UCSD-AML1 (cell line): ENCODE results near the gene SLC16A8.
"Not testable (repeated sequence)": the region's sequence is repeated elsewhere in the genome, so short reads cannot be mapped to it uniquely, and the experiment has no call there.

ENCODE experiments used
- DNase-seq: peaks from one replicate; lab custom pipeline; 2025; ENCODE audit not compliant: unreplicated experiment; lab: John Stamatoyannopoulos, UW

SLC16A8 gene

GRCh38 chr22:38049812-38050619 is 34.0 kb downstream of the SLC16A8 start:
- DNase-seq = no peak

GRCh38 chr22:38046070-38046748 is 37.8 kb downstream of the SLC16A8 start:
- no peak for DNase-seq

- DNase-seq = no peak
Observed at GRCh38 chr22:38043151-38044039, 40.6 kb downstream of the SLC16A8 start.

GRCh38 chr22:38042488-38042790 is 41.5 kb downstream of the SLC16A8 start:
- DNase-seq = no peak

GRCh38 chr22:38041760-38042487 is 42.1 kb downstream of the SLC16A8 start:
- peak; percentile 31 for DNase-seq

GRCh38 chr22:38040953-38041759 is 42.8 kb downstream of the SLC16A8 start:
- no peak for DNase-seq

- DNase-seq = no peak
Observed at GRCh38 chr22:38038890-38039812, 44.8 kb downstream of the SLC16A8 start.

GRCh38 chr22:38038426-38038825 is 45.6 kb downstream of the SLC16A8 start:
- no peak for DNase-seq

GRCh38 chr22:38037367-38038150 is 46.4 kb downstream of the SLC16A8 start:
- DNase-seq = not testable (repeated sequence)

- no peak for DNase-seq
Observed at GRCh38 chr22:38036392-38037062, 47.5 kb downstream of the SLC16A8 start.

GRCh38 chr22:38035530-38035885 is 48.5 kb downstream of the SLC16A8 start:
- DNase-seq = no peak

- no peak for DNase-seq
Observed at GRCh38 chr22:38034884-38035529, 49.0 kb downstream of the SLC16A8 start.

GRCh38 chr22:38034278-38034882 is 49.6 kb downstream of the SLC16A8 start:
- peak; percentile 81 for DNase-seq

GRCh38 chr22:38033522-38034277 is 50.3 kb downstream of the SLC16A8 start:
- DNase-seq = no peak

GRCh38 chr22:38032681-38033521 is 51.1 kb downstream of the SLC16A8 start:
- no peak for DNase-seq
